ENCODE measurements around the gene CREBZF.
"Not testable (repeated sequence)": the region's sequence is repeated elsewhere in the genome, so short reads cannot be mapped to it uniquely, and the experiment has no call there.

CREBZF gene

GRCh38 chr11:85673393-85673792 is 8.5 kb upstream of the CREBZF start:
- peaks cover 0 to 28% (median 23%) of the 10 kb centered on the region in 11 experiments; a peak in 15 of 22 replicates for H3K9me3 ChIP-seq (replicated peaks in 1 of 11)
- no peaks in the 10 kb centered on the region for H3K4me1 ChIP-seq
- no peaks in the 10 kb centered on the region for H3K27me3 ChIP-seq
- no peak for TF ChIP-seq Cebpa-rat (IDR thresholded peaks at IDR 0.05)
- no peaks in the 10 kb centered on the region for H4K20me1 ChIP-seq
- no peaks in the 10 kb centered on the region for H3K36me3 ChIP-seq
- no peak overlapping the region for H3K4me2 ChIP-seq
- no peak overlapping the region for H3K27ac ChIP-seq
- no peak overlapping the region for H3K4me3 ChIP-seq
- H3K9ac ChIP-seq: no peak overlapping the region

GRCh38 chr11:85672105-85672902 is 7.4 kb upstream of the CREBZF start:
- Histone ChIP-seq H3K4me3 (no peak overlapping the region), H3K27ac (no peak overlapping the region), H3K36me3 (no peaks in the 10 kb centered on the region), H3K4me1 (no peaks in the 10 kb centered on the region), H4K20me1 (no peaks in the 10 kb centered on the region), H3K9ac (no peak overlapping the region), H3K9me3 (replicated peaks in 1 of 11) (peaks cover 0 to 28% (median 23%) of the 10 kb centered on the region in 11 experiments; a peak in 15 of 22 replicates), H3K27me3 (no peaks in the 10 kb centered on the region), H3K4me2 (no peak overlapping the region)
- no peak for TF ChIP-seq Cebpa-rat (IDR thresholded peaks at IDR 0.05)

- not testable (repeated sequence) for H3K4me3 ChIP-seq, H3K27ac ChIP-seq, H3K27me3 ChIP-seq, H3K9ac ChIP-seq, H3K4me1 ChIP-seq, H3K4me2 ChIP-seq, H4K20me1 ChIP-seq, H3K36me3 ChIP-seq
- peaks cover 0 to 28% (median 23%) of the 10 kb centered on the region in 11 experiments; a peak in 15 of 22 replicates for H3K9me3 ChIP-seq (replicated peaks in 1 of 11)
These were observed 6.2 kb upstream of the CREBZF start for GRCh38 chr11:85670949-85671663.

- H3K27me3 ChIP-seq: no peaks in the 10 kb centered on the region
- H3K4me2 ChIP-seq: no peak overlapping the region
- no peak overlapping the region for H3K27ac ChIP-seq
- peaks cover 0 to 9% (median 7%) of the 10 kb centered on the region in 10 experiments; a peak in 13 of 20 replicates for H3K4me1 ChIP-seq
- no peak overlapping the region for H3K9ac ChIP-seq
- no peak overlapping the region for H3K4me3 ChIP-seq
- no peak for TF ChIP-seq Cebpa-rat (IDR thresholded peaks at IDR 0.05)
- H3K9me3 ChIP-seq (replicated peaks in 1 of 11): peaks cover 0 to 21% (median 10%) of the 10 kb centered on the region in 11 experiments; a peak in 8 of 22 replicates
- peaks cover 0 to 4% (median 0%) of the 10 kb centered on the region in 11 experiments; a peak in 6 of 22 replicates for H3K36me3 ChIP-seq
- H4K20me1 ChIP-seq: peaks cover 8 to 15% (median 9%) of the 10 kb centered on the region in 11 experiments
These were observed 3.2 kb upstream of the CREBZF start for GRCh38 chr11:85668157-85668556.

GRCh38 chr11:85666687-85667086 is 1.8 kb upstream of the CREBZF start:
- no peaks in the 10 kb centered on the region for H3K27me3 ChIP-seq
- no peak overlapping the region for H3K9ac ChIP-seq
- H3K4me3 ChIP-seq: no peak overlapping the region
- peaks cover 3 to 16% (median 8%) of the 10 kb centered on the region in 10 experiments; a peak in 16 of 20 replicates for H3K4me1 ChIP-seq
- H3K9me3 ChIP-seq (replicated peaks in 1 of 11): peaks cover 0 to 9% (median 3%) of the 10 kb centered on the region in 11 experiments; a peak in 6 of 22 replicates
- H4K20me1 ChIP-seq: peaks cover 23 to 30% (median 24%) of the 10 kb centered on the region in 11 experiments
- TF ChIP-seq Cebpa-rat (IDR thresholded peaks at IDR 0.05): no peak
- peaks cover 0 to 18% (median 6%) of the 10 kb centered on the region in 11 experiments; a peak in 8 of 22 replicates for H3K36me3 ChIP-seq
- no peak overlapping the region for H3K4me2 ChIP-seq
- H3K27ac ChIP-seq: no peak overlapping the region

GRCh38 chr11:85665733-85666132 is 804 bp upstream of the CREBZF start:
- H3K9ac ChIP-seq: peak overlapping the region in 3 of 11 experiments; percentile 98 to 100 (median 100); a peak in 4 of 22 replicates
- no peak for TF ChIP-seq Cebpa-rat (IDR thresholded peaks at IDR 0.05)

GRCh38 chr11:85663753-85664614 is 945 bp downstream of the CREBZF start:
- Histone ChIP-seq H3K4me3 (peak overlapping the region; percentile 85 to 99 (median 90)), H3K27me3 (no peaks in the 10 kb centered on the region), H3K9me3 (replicated peaks in 1 of 11) (no peaks in the 10 kb centered on the region), H3K4me2 (peak overlapping the region; percentile 82 to 98 (median 91)), H3K27ac (peak overlapping the region; percentile 93 to 100 (median 98)), H3K4me1 (peaks cover 3 to 42% (median 34%) of the 10 kb centered on the region in 10 experiments; a peak in 18 of 20 replicates), H4K20me1 (peaks cover 43 to 57% (median 50%) of the 10 kb centered on the region in 11 experiments), H3K9ac (peak overlapping the region; percentile 94 to 100 (median 98)), H3K36me3 (peaks cover 17 to 45% (median 32%) of the 10 kb centered on the region in 11 experiments; a peak in 20 of 22 replicates)
- TF ChIP-seq Cebpa-rat (IDR thresholded peaks at IDR 0.05): no peak

More at GRCh38 chr11:85665733-85666132, 804 bp upstream of the CREBZF start:
- Histone ChIP-seq H3K27ac (peak overlapping the region in 10 of 11 experiments; percentile 93 to 100 (median 98); a peak in 16 of 22 replicates), H3K4me1 (peaks cover 3 to 26% (median 17%) of the 10 kb centered on the region in 10 experiments; a peak in 18 of 20 replicates), H3K4me2 (peak overlapping the region; percentile 21 to 98 (median 88); a peak in 17 of 22 replicates), H3K36me3 (peaks cover 0 to 28% (median 14%) of the 10 kb centered on the region in 11 experiments; a peak in 14 of 22 replicates), H3K27me3 (no peaks in the 10 kb centered on the region), H4K20me1 (peaks cover 32 to 39% (median 33%) of the 10 kb centered on the region in 11 experiments), H3K9me3 (replicated peaks in 1 of 11) (0 out of 22 replicates have a peak, but pooled peaks cover 0 to 4% (median 0%) of the 10 kb centered on the region in 11 experiments), H3K4me3 (peak overlapping the region in 6 of 10 experiments; percentile 85 to 99 (median 93); a peak in 6 of 20 replicates)

Measured in BLaER1 treated with 17β-estradiol and CSF1 and Interleukin-3, amounts not matched to agents 10 nM and 100 nM (cell line).